ENCODE measurements around the gene HTRA2.

Gene HTRA2

GRCh38 chr2:74493546-74493945 is 36.2 kb upstream of the HTRA2 start:
- Histone ChIP-seq H3K27ac (ENCODE audit: low read length) (no peak overlapping the region), H3K9me3 (ENCODE audit: control insufficient read depth in 1 of 2, low read length in 2 of 2) (no peaks in the 10 kb centered on the region), H3K4me1 (ENCODE audit: control insufficient read depth in 1 of 2, insufficient read depth in 2 of 2, low read length in 2 of 2) (peaks cover 2 to 14% of the 10 kb centered on the region in 2 donors), H3K36me3 (ENCODE audit: control insufficient read depth in 1 of 2, insufficient read depth in 2 of 2, low read length in 2 of 2) (peaks cover 40 to 50% of the 10 kb centered on the region in 2 donors), H3K27me3 (ENCODE audit: low read depth, low read length) (peaks cover 10% of the 10 kb centered on the region), H3K4me3 (ENCODE audit: low read depth in 1 of 2, low read length in 2 of 2) (no peak overlapping the region)

- no peaks in the 10 kb centered on the region for H3K9me3 ChIP-seq (ENCODE audit: control insufficient read depth in 1 of 2, low read length in 2 of 2)
- peaks cover 27% of the 10 kb centered on the region for H3K27me3 ChIP-seq (ENCODE audit: low read depth, low read length)
- H3K4me3 ChIP-seq (ENCODE audit: low read depth in 1 of 2, low read length in 2 of 2) = no peak overlapping the region
- no peak overlapping the region for H3K27ac ChIP-seq (ENCODE audit: low read length)
- H3K36me3 ChIP-seq (ENCODE audit: control insufficient read depth in 1 of 2, insufficient read depth in 2 of 2, low read length in 2 of 2) = peaks cover 37 to 39% of the 10 kb centered on the region in 2 donors
- peaks cover 3 to 30% of the 10 kb centered on the region in 2 donors for H3K4me1 ChIP-seq (ENCODE audit: control insufficient read depth in 1 of 2, insufficient read depth in 2 of 2, low read length in 2 of 2)
Measured at GRCh38 chr2:74495440-74495839, 34.3 kb upstream of the HTRA2 start.

- peaks cover 38% of the 10 kb centered on the region for H3K27me3 ChIP-seq (ENCODE audit: low read depth, low read length)
- no peak overlapping the region for H3K27ac ChIP-seq (ENCODE audit: low read length)
- H3K9me3 ChIP-seq (ENCODE audit: control insufficient read depth in 1 of 2, low read length in 2 of 2) = no peaks in the 10 kb centered on the region
- peaks cover 3 to 30% of the 10 kb centered on the region in 2 donors for H3K4me1 ChIP-seq (ENCODE audit: control insufficient read depth in 1 of 2, insufficient read depth in 2 of 2, low read length in 2 of 2)
- peaks cover 20 to 21% of the 10 kb centered on the region in 2 donors for H3K36me3 ChIP-seq (ENCODE audit: control insufficient read depth in 1 of 2, insufficient read depth in 2 of 2, low read length in 2 of 2)
- peak overlapping the region in 1 of 2 donors; percentile 54 for H3K4me3 ChIP-seq (ENCODE audit: low read depth in 1 of 2, low read length in 2 of 2)
Measured at GRCh38 chr2:74496997-74497776, 32.5 kb upstream of the HTRA2 start.

- H3K4me1 ChIP-seq (ENCODE audit: control insufficient read depth in 1 of 2, insufficient read depth in 2 of 2, low read length in 2 of 2) = peaks cover 3 to 34% of the 10 kb centered on the region in 2 donors
- H3K36me3 ChIP-seq (ENCODE audit: control insufficient read depth in 1 of 2, insufficient read depth in 2 of 2, low read length in 2 of 2) = peaks cover 12 to 14% of the 10 kb centered on the region in 2 donors
- peaks cover 38% of the 10 kb centered on the region for H3K27me3 ChIP-seq (ENCODE audit: low read depth, low read length)
- no peak overlapping the region for H3K27ac ChIP-seq (ENCODE audit: low read length)
- no peaks in the 10 kb centered on the region for H3K9me3 ChIP-seq (ENCODE audit: control insufficient read depth in 1 of 2, low read length in 2 of 2)
- peak overlapping the region; percentile 52 to 54 for H3K4me3 ChIP-seq (ENCODE audit: low read depth in 1 of 2, low read length in 2 of 2)
Measured at GRCh38 chr2:74497777-74498499, 31.8 kb upstream of the HTRA2 start.

GRCh38 chr2:74498500-74499266 is 31.1 kb upstream of the HTRA2 start:
- no peak overlapping the region for H3K27ac ChIP-seq (ENCODE audit: low read length)
- peaks cover 3 to 41% of the 10 kb centered on the region in 2 donors for H3K4me1 ChIP-seq (ENCODE audit: control insufficient read depth in 1 of 2, insufficient read depth in 2 of 2, low read length in 2 of 2)
- peak overlapping the region; percentile 52 to 54 for H3K4me3 ChIP-seq (ENCODE audit: low read depth in 1 of 2, low read length in 2 of 2)
- H3K9me3 ChIP-seq (ENCODE audit: control insufficient read depth in 1 of 2, low read length in 2 of 2) = no peaks in the 10 kb centered on the region
- H3K27me3 ChIP-seq (ENCODE audit: low read depth, low read length) = peaks cover 38% of the 10 kb centered on the region
- H3K36me3 ChIP-seq (ENCODE audit: control insufficient read depth in 1 of 2, insufficient read depth in 2 of 2, low read length in 2 of 2) = peaks cover 5 to 6% of the 10 kb centered on the region in 2 donors

- H3K36me3 ChIP-seq (ENCODE audit: control insufficient read depth in 1 of 2, insufficient read depth in 2 of 2, low read length in 2 of 2) = peaks cover 0 to 4% of the 10 kb centered on the region in 2 donors
- peak within 1 kb of the TSS; percentile 52 to 54 for H3K4me3 ChIP-seq (ENCODE audit: low read depth in 1 of 2, low read length in 2 of 2)
- H3K27me3 ChIP-seq (ENCODE audit: low read depth, low read length) = peaks cover 38% of the 10 kb centered on the region
- no peak within 1 kb of the TSS for H3K27ac ChIP-seq (ENCODE audit: low read length)
- H3K9me3 ChIP-seq (ENCODE audit: control insufficient read depth in 1 of 2, low read length in 2 of 2) = no peaks in the 10 kb centered on the region
- peaks cover 7 to 46% of the 10 kb centered on the region in 2 donors for H3K4me1 ChIP-seq (ENCODE audit: control insufficient read depth in 1 of 2, insufficient read depth in 2 of 2, low read length in 2 of 2)
Measured at GRCh38 chr2:74499267-74499939, 30.3 kb upstream of the HTRA2 start, which contains the start of gene LBX2. TSS of gene LBX2 (minus strand) at chr2:74499603. CDS start at chr2:74499537, 66 bp downstream.

- peaks cover 7 to 52% of the 10 kb centered on the region in 2 donors for H3K4me1 ChIP-seq (ENCODE audit: control insufficient read depth in 1 of 2, insufficient read depth in 2 of 2, low read length in 2 of 2)
- no peaks in the 10 kb centered on the region for H3K9me3 ChIP-seq (ENCODE audit: control insufficient read depth in 1 of 2, low read length in 2 of 2)
- H3K4me3 ChIP-seq (ENCODE audit: low read depth in 1 of 2, low read length in 2 of 2) = peak overlapping the region in 1 of 2 donors; percentile 54
- no peak overlapping the region for H3K27ac ChIP-seq (ENCODE audit: low read length)
- H3K27me3 ChIP-seq (ENCODE audit: low read depth, low read length) = peaks cover 38% of the 10 kb centered on the region
- H3K36me3 ChIP-seq (ENCODE audit: control insufficient read depth in 1 of 2, insufficient read depth in 2 of 2, low read length in 2 of 2) = peaks cover 5 to 10% of the 10 kb centered on the region in 2 donors
Measured at GRCh38 chr2:74499940-74500577, 29.7 kb upstream of the HTRA2 start.

GRCh38 chr2:74500578-74500946 is 29.2 kb upstream of the HTRA2 start:
- H3K4me3 ChIP-seq (ENCODE audit: low read depth in 1 of 2, low read length in 2 of 2) = no peak overlapping the region
- peaks cover 10 to 15% of the 10 kb centered on the region in 2 donors for H3K36me3 ChIP-seq (ENCODE audit: control insufficient read depth in 1 of 2, insufficient read depth in 2 of 2, low read length in 2 of 2)
- no peak overlapping the region for H3K27ac ChIP-seq (ENCODE audit: low read length)
- peaks cover 11 to 57% of the 10 kb centered on the region in 2 donors for H3K4me1 ChIP-seq (ENCODE audit: control insufficient read depth in 1 of 2, insufficient read depth in 2 of 2, low read length in 2 of 2)
- no peaks in the 10 kb centered on the region for H3K9me3 ChIP-seq (ENCODE audit: control insufficient read depth in 1 of 2, low read length in 2 of 2)
- peaks cover 38% of the 10 kb centered on the region for H3K27me3 ChIP-seq (ENCODE audit: low read depth, low read length)

- peaks cover 38% of the 10 kb centered on the region for H3K27me3 ChIP-seq (ENCODE audit: low read depth, low read length)
- no peak overlapping the region for H3K4me3 ChIP-seq (ENCODE audit: low read depth in 1 of 2, low read length in 2 of 2)
- H3K4me1 ChIP-seq (ENCODE audit: control insufficient read depth in 1 of 2, insufficient read depth in 2 of 2, low read length in 2 of 2) = peaks cover 17 to 67% of the 10 kb centered on the region in 2 donors
- peaks cover 13 to 20% of the 10 kb centered on the region in 2 donors for H3K36me3 ChIP-seq (ENCODE audit: control insufficient read depth in 1 of 2, insufficient read depth in 2 of 2, low read length in 2 of 2)
- H3K9me3 ChIP-seq (ENCODE audit: control insufficient read depth in 1 of 2, low read length in 2 of 2) = no peaks in the 10 kb centered on the region
- no peak overlapping the region for H3K27ac ChIP-seq (ENCODE audit: low read length)
Measured at GRCh38 chr2:74501335-74502071, 28.2 kb upstream of the HTRA2 start.
